NCI-H446 (cell line): ENCODE results near the gene ADD2.
"Not testable (repeated sequence)": the region's sequence is repeated elsewhere in the genome, so short reads cannot be mapped to it uniquely, and the experiment has no call there.

Experiments used
- DNase-seq, 2 experiments: peaks; one replicate each; lab custom pipeline; 2025; lab: John Stamatoyannopoulos, UW

ADD2 gene

DNA sequence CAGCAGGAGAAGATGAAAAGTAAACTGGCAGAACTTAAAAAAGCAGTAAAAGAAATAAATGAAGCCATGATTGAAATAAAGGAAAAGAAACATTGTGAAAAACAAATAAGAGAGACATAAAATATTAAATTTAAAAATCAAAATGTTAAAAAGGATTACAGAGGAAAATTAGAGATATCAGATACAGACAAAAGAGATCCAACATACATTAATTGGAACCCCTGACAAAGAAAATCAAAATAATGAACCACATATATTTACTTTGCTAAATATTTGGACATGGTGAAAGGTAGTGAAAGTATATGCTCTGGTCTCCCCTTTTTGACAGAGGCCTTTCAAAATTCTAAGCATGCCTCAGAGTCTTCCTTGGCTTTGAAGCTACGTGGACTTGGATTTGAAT, 134.5 kb downstream of the ADD2 start:
- DNase-seq = no peak

- no peak for DNase-seq
Observed at GRCh38 chr2:70632966-70633365, 135.0 kb downstream of the ADD2 start.

- no peak for DNase-seq
Observed at GRCh38 chr2:70632388-70632787, 135.6 kb downstream of the ADD2 start.

DNA sequence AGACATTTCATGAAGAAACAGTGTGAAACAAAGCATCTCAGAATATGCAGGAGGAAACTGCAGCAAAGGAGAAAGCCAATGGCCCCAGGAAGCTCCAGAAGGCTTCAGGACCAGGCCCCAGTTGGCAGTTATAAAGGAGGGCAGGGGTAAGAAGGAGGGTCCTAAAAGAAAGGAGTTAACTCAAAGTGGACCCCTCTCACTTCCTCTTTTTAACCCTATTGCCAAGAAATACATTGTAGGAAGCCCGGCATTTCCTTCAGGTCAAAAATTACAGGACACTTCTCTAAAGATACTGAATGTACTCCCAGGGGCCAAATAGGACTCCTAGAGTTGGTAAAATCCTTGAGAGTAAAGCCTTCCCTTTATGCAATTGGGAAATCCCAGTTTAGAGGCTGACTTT, 137.2 kb downstream of the ADD2 start:
- no peak for DNase-seq

DNA sequence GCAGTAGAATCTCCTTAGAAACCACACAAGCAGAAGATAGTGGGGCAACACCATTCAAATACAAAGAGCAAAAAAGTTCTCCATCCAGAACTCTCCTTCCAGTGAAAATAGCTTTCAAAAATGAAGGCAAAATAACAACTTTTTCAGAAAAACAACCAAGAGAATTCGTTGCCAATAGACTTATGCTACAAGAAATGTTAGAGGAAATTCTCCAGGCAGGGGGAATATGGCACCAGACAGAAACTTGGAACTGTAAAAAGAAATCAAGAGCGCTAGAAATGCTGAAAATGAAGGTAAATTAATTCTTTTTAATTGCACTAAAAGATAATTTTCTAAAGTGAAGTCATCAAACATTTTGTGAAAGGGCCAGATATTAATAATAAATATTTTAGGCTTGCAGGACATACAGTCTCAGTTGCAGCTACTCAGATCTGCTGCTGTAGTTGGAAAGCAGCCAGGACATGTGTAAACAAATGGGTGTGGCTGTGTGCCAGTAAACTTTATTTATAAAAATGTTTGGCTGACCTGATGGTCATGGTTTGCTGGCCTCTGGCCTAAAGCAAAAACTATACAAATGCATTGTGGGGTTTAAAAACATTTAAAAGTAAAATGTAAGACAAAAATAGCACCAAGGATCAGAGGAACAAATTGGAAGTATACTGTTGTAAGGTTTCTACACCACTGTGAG, 140.6 kb downstream of the ADD2 start:
- DNase-seq = peak in 1 of 2 experiments; percentile 42

GRCh38 chr2:70626254-70626990, 141.6 kb downstream of the ADD2 start:
- DNase-seq = no peak

- DNase-seq = not testable (repeated sequence)
Observed at GRCh38 chr2:70621536-70621935, 146.5 kb downstream of the ADD2 start.

GRCh38 chr2:70620020-70620419, 148.0 kb downstream of the ADD2 start:
- DNase-seq = no peak

DNA sequence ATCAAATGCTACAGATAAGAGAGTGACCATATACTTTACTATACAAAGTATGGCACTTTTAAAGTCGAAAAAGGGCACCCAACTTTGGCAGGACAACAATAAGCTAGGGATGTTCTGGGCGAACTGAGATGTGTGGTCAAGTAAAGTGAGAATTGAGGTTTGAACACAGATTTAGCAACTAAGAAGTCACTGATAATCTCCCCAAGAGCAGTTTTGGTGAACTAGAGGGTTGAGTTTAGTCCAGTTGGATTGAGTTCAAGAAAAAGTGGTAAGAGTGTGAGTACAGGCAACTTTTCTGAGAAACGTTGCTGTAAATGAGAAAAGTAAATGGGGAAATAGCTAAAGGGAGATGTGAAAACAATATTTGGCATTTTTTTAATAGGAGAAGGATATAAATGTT, 148.8 kb downstream of the ADD2 start:
- no peak for DNase-seq

- DNase-seq = no peak
Observed at GRCh38 chr2:70616168-70616694, 151.8 kb downstream of the ADD2 start.

GRCh38 chr2:70615222-70615621, 152.8 kb downstream of the ADD2 start:
- no peak for DNase-seq

GRCh38 chr2:70613521-70613920, 154.5 kb downstream of the ADD2 start:
- no peak for DNase-seq

DNA sequence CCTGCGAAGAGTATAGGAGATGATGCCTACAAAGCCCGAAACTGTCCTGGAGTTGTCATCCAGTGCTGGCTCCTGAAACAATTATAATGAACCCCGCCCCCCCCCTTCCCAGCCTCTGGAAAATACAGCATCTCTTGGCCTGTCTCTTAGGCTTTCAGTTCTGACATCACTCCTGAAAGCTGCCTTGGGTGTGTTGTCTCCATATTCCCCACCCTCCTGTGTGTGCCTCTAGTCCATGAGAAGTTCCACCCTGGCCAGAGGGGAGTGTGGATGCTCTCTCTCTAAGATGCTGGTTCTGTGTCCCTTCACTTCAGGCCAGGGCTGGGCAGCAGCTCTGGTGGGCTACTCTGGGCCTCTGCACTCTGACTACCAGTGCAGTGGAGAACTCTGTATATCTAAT, 155.4 kb downstream of the ADD2 start:
- no peak for DNase-seq

- no peak for DNase-seq
Observed at GRCh38 chr2:70608373-70608772, 159.6 kb downstream of the ADD2 start.

DNA sequence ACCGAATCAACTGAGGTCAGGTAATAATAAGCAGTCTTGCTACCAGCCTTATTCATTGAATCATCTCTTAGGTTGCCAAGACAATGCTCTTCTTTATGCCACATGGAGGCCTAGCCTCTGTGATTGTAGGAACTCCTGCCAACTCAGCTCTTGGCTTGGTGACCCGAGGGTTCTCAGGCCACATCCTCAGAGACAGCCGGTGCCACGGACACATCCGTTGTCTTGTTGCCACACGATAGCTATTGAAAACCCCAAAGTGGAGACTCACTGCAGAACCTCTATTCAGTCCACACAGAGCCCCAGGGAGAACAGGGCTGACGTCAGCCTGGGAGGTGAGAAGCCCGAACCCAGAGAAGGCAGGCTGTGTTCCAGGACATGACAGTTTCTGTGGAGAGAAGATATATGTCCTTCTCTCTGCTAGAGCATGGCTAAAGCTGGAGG, 160.9 kb downstream of the ADD2 start:
- peak in 1 of 2 experiments; percentile 30 for DNase-seq
